Astrocyte (in vitro differentiated cells and primary cell): ENCODE data around the gene EFNB2. TPM values are rescaled to one million over a fixed set of nuclear protein-coding genes. Genes with fewer than 3 reads are reported as not detected.
A peak's percentile ranks its signal among the peaks of the same experiment; 100 is the strongest.

Experiments
- DNase-seq: peaks from one replicate; pipeline ENCODE4 v3.0.0-alpha.2; 2010; ENCODE audit warnings: low read depth
- FAIRE-seq: peaks from 2 replicates; lab custom pipeline; 2011; peaks lifted over from hg19 to GRCh38; lab: Jason Lieb, UNC
- H2AFZ ChIP-seq: 2 replicates; pipeline ENCODE4 v1.6.0; 2012; ENCODE audit warnings: low read depth, low read length, inconsistent platforms
- H3K27ac ChIP-seq: 2 replicates; pipeline ENCODE4 v1.5.1; 2011; ENCODE audit warnings: low read depth, low read length, inconsistent platforms
- H3K27me3 ChIP-seq: 2 replicates; pipeline ENCODE4 v1.6.0; 2011; ENCODE audit warnings: low read length, inconsistent platforms; ENCODE audit not compliant: insufficient read depth
- H3K36me3 ChIP-seq: 2 replicates; pipeline ENCODE4 v1.5.1; 2011; ENCODE audit warnings: low read length, inconsistent platforms; ENCODE audit not compliant: insufficient read depth
- H3K4me1 ChIP-seq: 2 replicates; pipeline ENCODE4 v1.5.1; 2011; ENCODE audit warnings: low read length, inconsistent platforms; ENCODE audit not compliant: insufficient read depth
- H3K4me2 ChIP-seq: 2 replicates; pipeline ENCODE4 v1.6.0; 2012; ENCODE audit warnings: low read length, inconsistent platforms
- H3K4me3 ChIP-seq: 2 replicates; pipeline ENCODE4 v1.5.1; 2011; ENCODE audit warnings: low read depth, mild to moderate bottlenecking, low read length, inconsistent platforms; ENCODE audit not compliant: insufficient read depth
- H3K79me2 ChIP-seq: 2 replicates; pipeline ENCODE4 v1.6.0; 2012; ENCODE audit warnings: mild to moderate bottlenecking, low read length, inconsistent platforms; ENCODE audit not compliant: insufficient read depth
- H3K9ac ChIP-seq: 2 replicates; pipeline ENCODE4 v1.6.0; 2012; ENCODE audit warnings: mild to moderate bottlenecking, low read length, inconsistent platforms
- H3K9me3 ChIP-seq: 2 replicates; pipeline ENCODE4 v1.5.1; 2012; ENCODE audit warnings: low read depth, mild to moderate bottlenecking, low read length, inconsistent platforms; ENCODE audit not compliant: insufficient read depth
- H4K20me1 ChIP-seq: 2 replicates; pipeline ENCODE4 v1.6.0; 2012; ENCODE audit warnings: low read length, inconsistent platforms; ENCODE audit not compliant: insufficient read depth
- H3K27ac Mint-ChIP-seq: one replicate; pipeline ENCODE4 v1.8.0; 2021; ENCODE audit warnings: mild to moderate bottlenecking, mixed read lengths; ENCODE audit not compliant: unreplicated experiment
- H3K27me3 Mint-ChIP-seq: one replicate; pipeline ENCODE4 v1.8.0; 2021; ENCODE audit warnings: low read depth, mixed read lengths; ENCODE audit not compliant: unreplicated experiment
- H3K36me3 Mint-ChIP-seq: one replicate; pipeline ENCODE4 v1.8.0; 2021; ENCODE audit warnings: low read depth, mixed read lengths; ENCODE audit not compliant: unreplicated experiment
- H3K4me1 Mint-ChIP-seq: one replicate; pipeline ENCODE4 v1.8.0; 2021; ENCODE audit warnings: low read depth, mixed read lengths; ENCODE audit not compliant: unreplicated experiment
- H3K4me3 Mint-ChIP-seq: one replicate; pipeline ENCODE4 v1.8.0; 2021; ENCODE audit warnings: mild to moderate bottlenecking, moderate library complexity, mixed read lengths; ENCODE audit not compliant: unreplicated experiment
- H3K9me3 Mint-ChIP-seq: one replicate; pipeline ENCODE4 v1.8.0; 2021; ENCODE audit warnings: mild to moderate bottlenecking, mixed read lengths; ENCODE audit not compliant: unreplicated experiment
- EZH2 ChIP-seq: IDR thresholded peaks from 2 replicates; pipeline ENCODE4 v1.6.1; 2012; ENCODE audit warnings: mild to moderate bottlenecking, low read length, inconsistent platforms; ENCODE audit not compliant: insufficient read depth
- total RNA-seq: library from RNA; stranded (reverse); gene quantifications from 2 replicates; pipeline ENCODE4 v1.2.1, GENCODE V29; 2021
- TF ChIP-seq, protein P1 (sequence below): IDR thresholded peaks from 2 replicates; pipeline ENCODE4 v1.5.1; 2011; ENCODE audit warnings: low read depth, mild to moderate bottlenecking, inconsistent platforms, low read length, moderate library complexity; ENCODE audit not compliant: insufficient read depth

The EFNB2 gene
- total RNA-seq, 1 donor from 2014 or later: 93.2 TPM

DNA sequence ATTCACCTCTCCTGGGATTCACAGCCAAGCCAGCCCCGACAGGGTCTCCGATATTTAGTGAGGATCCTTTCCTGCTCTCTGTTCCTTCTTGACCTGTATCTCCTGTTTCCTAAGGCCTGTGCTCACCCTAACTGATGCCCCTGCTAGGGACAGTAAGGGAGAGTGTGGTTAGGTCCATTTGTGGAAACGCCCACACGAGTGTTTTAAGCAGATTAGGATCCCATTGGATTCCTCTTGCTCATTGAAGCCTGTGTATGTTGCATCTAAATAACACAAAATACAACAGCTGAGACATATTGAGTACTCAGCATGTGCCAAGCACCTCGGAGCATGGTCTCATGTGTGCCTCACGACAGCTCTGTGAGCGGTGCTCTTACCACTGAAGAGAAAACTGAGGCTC, 64.9 kb downstream of the EFNB2 start:
- H3K36me3 Mint-ChIP-seq: no peaks in the 10 kb centered on the region
- H3K9me3 ChIP-seq: no peaks in the 10 kb centered on the region

DNA sequence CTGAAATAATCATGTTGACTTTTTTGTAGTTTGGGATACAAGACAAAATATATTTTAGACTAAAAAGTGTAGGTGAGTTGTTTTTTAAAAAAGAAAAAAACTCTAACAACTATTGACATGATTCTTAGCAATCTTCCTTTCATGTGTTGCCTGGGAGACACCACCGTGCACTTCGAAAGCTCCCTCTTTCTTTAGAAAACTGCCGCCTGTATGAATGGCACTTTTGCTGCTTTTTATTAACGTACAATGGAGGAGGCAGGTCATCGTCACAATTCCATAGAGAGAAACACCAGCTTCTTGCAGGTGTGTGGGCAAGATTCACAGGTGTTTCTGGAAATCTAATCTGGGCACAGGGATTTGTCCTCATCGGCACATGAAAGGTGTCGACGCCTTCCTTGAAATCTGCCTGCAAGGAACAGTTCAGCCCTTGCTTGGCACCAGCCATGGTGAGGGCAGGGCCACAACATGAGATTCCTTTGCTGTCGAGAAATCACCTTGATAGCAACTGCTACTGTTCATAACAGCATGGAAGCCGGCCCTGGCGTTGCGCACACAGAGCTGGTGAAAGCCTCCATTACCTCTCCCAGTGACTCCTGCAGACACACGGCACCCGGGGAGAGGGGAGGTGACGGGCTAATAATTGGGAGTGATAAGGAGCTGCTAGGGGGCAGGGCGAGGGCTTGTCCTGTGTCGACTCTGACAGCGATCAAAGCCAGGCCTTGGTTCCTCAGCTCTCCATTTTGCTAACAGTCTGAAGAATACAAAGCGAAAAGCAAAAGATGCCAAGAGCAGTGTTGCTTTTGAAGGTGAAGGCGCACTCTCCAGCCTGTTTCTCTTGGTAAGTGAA, 66.5 kb downstream of the EFNB2 start:
- no peaks in the 10 kb centered on the region for H3K36me3 Mint-ChIP-seq
- H3K27me3 ChIP-seq: no peaks in the 10 kb centered on the region
- H3K79me2 ChIP-seq: no peaks in the 10 kb centered on the region
- no peaks in the 10 kb centered on the region for H3K36me3 ChIP-seq
- H3K4me3 Mint-ChIP-seq: no peak overlapping the region
- H3K9ac ChIP-seq: no peak overlapping the region
- H3K4me3 ChIP-seq: no peak overlapping the region
- no peak for TF ChIP-seq EZH2
- TF ChIP-seq, protein P1, sequence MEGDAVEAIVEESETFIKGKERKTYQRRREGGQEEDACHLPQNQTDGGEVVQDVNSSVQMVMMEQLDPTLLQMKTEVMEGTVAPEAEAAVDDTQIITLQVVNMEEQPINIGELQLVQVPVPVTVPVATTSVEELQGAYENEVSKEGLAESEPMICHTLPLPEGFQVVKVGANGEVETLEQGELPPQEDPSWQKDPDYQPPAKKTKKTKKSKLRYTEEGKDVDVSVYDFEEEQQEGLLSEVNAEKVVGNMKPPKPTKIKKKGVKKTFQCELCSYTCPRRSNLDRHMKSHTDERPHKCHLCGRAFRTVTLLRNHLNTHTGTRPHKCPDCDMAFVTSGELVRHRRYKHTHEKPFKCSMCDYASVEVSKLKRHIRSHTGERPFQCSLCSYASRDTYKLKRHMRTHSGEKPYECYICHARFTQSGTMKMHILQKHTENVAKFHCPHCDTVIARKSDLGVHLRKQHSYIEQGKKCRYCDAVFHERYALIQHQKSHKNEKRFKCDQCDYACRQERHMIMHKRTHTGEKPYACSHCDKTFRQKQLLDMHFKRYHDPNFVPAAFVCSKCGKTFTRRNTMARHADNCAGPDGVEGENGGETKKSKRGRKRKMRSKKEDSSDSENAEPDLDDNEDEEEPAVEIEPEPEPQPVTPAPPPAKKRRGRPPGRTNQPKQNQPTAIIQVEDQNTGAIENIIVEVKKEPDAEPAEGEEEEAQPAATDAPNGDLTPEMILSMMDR: no peak
- FAIRE-seq (no peak), DNase-seq (no peak)
- peaks cover 21% of the 10 kb centered on the region for H3K4me1 Mint-ChIP-seq
- H4K20me1 ChIP-seq: no peaks in the 10 kb centered on the region
- no peak overlapping the region for H2AFZ ChIP-seq
- H3K9me3 Mint-ChIP-seq: no peaks in the 10 kb centered on the region
- no peaks in the 10 kb centered on the region for H3K9me3 ChIP-seq
- H3K4me1 ChIP-seq: peaks cover 15% of the 10 kb centered on the region
- no peak overlapping the region for H3K27ac ChIP-seq
- H3K4me2 ChIP-seq: no peak overlapping the region
- H3K27me3 Mint-ChIP-seq: no peaks in the 10 kb centered on the region
- H3K27ac Mint-ChIP-seq: no peak overlapping the region

More for the DNA sequence above, 64.9 kb downstream of the EFNB2 start:
- Histone ChIP-seq H4K20me1 (no peaks in the 10 kb centered on the region), H3K27ac (no peak overlapping the region), H3K36me3 (no peaks in the 10 kb centered on the region), H3K27me3 (no peaks in the 10 kb centered on the region), H2AFZ (no peak overlapping the region), H3K4me2 (no peak overlapping the region), H3K79me2 (no peaks in the 10 kb centered on the region), H3K4me3 (no peak overlapping the region), H3K4me1 (peaks cover 15% of the 10 kb centered on the region), H3K9ac (no peak overlapping the region)
- DNase-seq: no peak
- Mint-ChIP-seq H3K9me3 (no peaks in the 10 kb centered on the region), H3K4me3 (no peak overlapping the region), H3K27me3 (no peaks in the 10 kb centered on the region), H3K27ac (peak overlapping the region; percentile 73), H3K4me1 (peaks cover 25% of the 10 kb centered on the region)
- FAIRE-seq: no peak
- no peak for TF ChIP-seq EZH2
- TF ChIP-seq, protein P1: no peak

DNA sequence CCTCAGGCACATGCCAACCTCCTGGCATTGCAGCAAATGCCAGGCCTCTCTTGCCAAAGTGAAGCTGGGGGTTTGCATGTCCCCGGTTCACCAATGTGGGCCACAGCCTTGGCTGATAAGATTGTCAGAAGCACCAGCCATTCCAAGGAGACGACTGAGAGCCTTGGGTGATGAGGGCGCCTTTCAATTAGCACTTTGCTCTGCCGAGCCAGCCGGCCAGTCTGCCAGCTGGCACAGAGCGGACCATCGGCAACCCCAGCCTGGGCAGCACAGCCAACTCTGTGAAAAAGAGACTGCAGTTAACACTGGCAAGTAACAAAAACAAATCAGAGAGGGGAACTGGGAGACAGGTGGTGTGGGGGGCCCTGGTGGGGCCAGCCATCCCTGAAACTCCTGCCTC, 67.3 kb downstream of the EFNB2 start:
- Histone ChIP-seq H3K4me3 (no peak overlapping the region), H3K36me3 (no peaks in the 10 kb centered on the region), H3K79me2 (no peaks in the 10 kb centered on the region), H3K27ac (no peak overlapping the region), H3K4me1 (peaks cover 15% of the 10 kb centered on the region), H3K4me2 (peak overlapping the region; percentile 37), H3K9me3 (no peaks in the 10 kb centered on the region), H2AFZ (peak overlapping the region; percentile 67), H3K9ac (no peak overlapping the region), H4K20me1 (no peaks in the 10 kb centered on the region), H3K27me3 (no peaks in the 10 kb centered on the region)
- peaks cover 21% of the 10 kb centered on the region for H3K4me1 Mint-ChIP-seq
- no peak for DNase-seq
- no peak overlapping the region for H3K4me3 Mint-ChIP-seq
- TF ChIP-seq, protein P1: no peak
- no peak for TF ChIP-seq EZH2
- H3K36me3 Mint-ChIP-seq: no peaks in the 10 kb centered on the region
- no peaks in the 10 kb centered on the region for H3K27me3 Mint-ChIP-seq
- H3K9me3 Mint-ChIP-seq: no peaks in the 10 kb centered on the region
- no peak overlapping the region for H3K27ac Mint-ChIP-seq
- FAIRE-seq: no peak
